Activated gamma-delta T cell (primary cell): ENCODE results near the gene ATP6V1D.
"Not testable (repeated sequence)": the region's sequence is repeated elsewhere in the genome, so short reads cannot be mapped to it uniquely, and the experiment has no call there.

Experiments
- DNase-seq: peaks from one replicate; lab custom pipeline; 2025; lab: John Stamatoyannopoulos, UW

The ATP6V1D gene

GRCh38 chr14:67370830-67371229, 11.2 kb upstream of the ATP6V1D start:
- DNase-seq: no peak

- DNase-seq: no peak
Observed at GRCh38 chr14:67365476-67365875, 5.9 kb upstream of the ATP6V1D start.

- no peak for DNase-seq
Observed at GRCh38 chr14:67360470-67361206, 1.0 kb upstream of the ATP6V1D start.

GRCh38 chr14:67358924-67359774, 455 bp downstream of the ATP6V1D start:
- no peak for DNase-seq

- no peak for DNase-seq
Observed at GRCh38 chr14:67357969-67358354, 1.6 kb downstream of the ATP6V1D start.

- DNase-seq: no peak
Observed at GRCh38 chr14:67357186-67357968, 2.2 kb downstream of the ATP6V1D start.

GRCh38 chr14:67352055-67352454, 7.5 kb downstream of the ATP6V1D start:
- DNase-seq: no peak

GRCh38 chr14:67345583-67345982, 14.0 kb downstream of the ATP6V1D start:
- no peak for DNase-seq

- no peak for DNase-seq
Observed at GRCh38 chr14:67343601-67344230, 15.9 kb downstream of the ATP6V1D start.

- DNase-seq: not testable (repeated sequence)
Observed at GRCh38 chr14:67341231-67341630, 18.4 kb downstream of the ATP6V1D start.

- DNase-seq: no peak
Observed at GRCh38 chr14:67335781-67336180, 23.8 kb downstream of the ATP6V1D start.

- DNase-seq: no peak
Observed at GRCh38 chr14:67332468-67332867, 27.1 kb downstream of the ATP6V1D start.

GRCh38 chr14:67331368-67332125, 28.1 kb downstream of the ATP6V1D start:
- no peak for DNase-seq

GRCh38 chr14:67329666-67330065, 29.9 kb downstream of the ATP6V1D start:
- not testable (repeated sequence) for DNase-seq

GRCh38 chr14:67319142-67319541, 40.5 kb downstream of the ATP6V1D start:
- no peak for DNase-seq

- no peak for DNase-seq
Observed at GRCh38 chr14:67317822-67318221, 41.8 kb downstream of the ATP6V1D start.

- DNase-seq: no peak
Observed at GRCh38 chr14:67313153-67313552, 46.5 kb downstream of the ATP6V1D start.

GRCh38 chr14:67311868-67312267, 47.7 kb downstream of the ATP6V1D start:
- DNase-seq: no peak
